Germinal center (tissue), 1 donor: Measurements from ENCODE around the gene TMPRSS9.

Experiments used
- DNase-seq: peaks from one replicate; pipeline ENCODE4 v3.0.0; 2012; ENCODE audit warnings: mixed read lengths, low spot score

The TMPRSS9 gene

GRCh38 chr19:2359992-2360685 is at the start of gene TMPRSS9:
TMPRSS9 (plus strand) TSS chr19:2360265; CDS start chr19:2389786, 29,521 bp downstream.
- no peak for DNase-seq

- no peak for DNase-seq
Observed at GRCh38 chr19:2311093-2311492, 49.0 kb upstream of the TMPRSS9 start.

- DNase-seq = no peak
Observed at GRCh38 chr19:2312820-2313501, 47.1 kb upstream of the TMPRSS9 start.

GRCh38 chr19:2315121-2315817 is 44.8 kb upstream of the TMPRSS9 start:
- DNase-seq = no peak

GRCh38 chr19:2315818-2316353 is 44.2 kb upstream of the TMPRSS9 start:
- no peak for DNase-seq

GRCh38 chr19:2317300-2317699 is 42.8 kb upstream of the TMPRSS9 start:
- no peak for DNase-seq

GRCh38 chr19:2317756-2318155 is 42.3 kb upstream of the TMPRSS9 start:
- DNase-seq = no peak

- no peak for DNase-seq
Observed at GRCh38 chr19:2318923-2319322, 41.1 kb upstream of the TMPRSS9 start.

GRCh38 chr19:2319551-2319950 is 40.5 kb upstream of the TMPRSS9 start:
- DNase-seq = no peak

- DNase-seq = no peak
Observed at GRCh38 chr19:2320049-2320448, 40.0 kb upstream of the TMPRSS9 start.

- DNase-seq = no peak
Observed at GRCh38 chr19:2320939-2321338, 39.1 kb upstream of the TMPRSS9 start.

GRCh38 chr19:2321565-2322283 is 38.3 kb upstream of the TMPRSS9 start:
- DNase-seq = no peak

GRCh38 chr19:2323707-2324106 is 36.4 kb upstream of the TMPRSS9 start:
- no peak for DNase-seq

- no peak for DNase-seq
Observed at GRCh38 chr19:2324220-2324948, 35.7 kb upstream of the TMPRSS9 start.

GRCh38 chr19:2325281-2326046 is 34.6 kb upstream of the TMPRSS9 start:
- DNase-seq = no peak

GRCh38 chr19:2326699-2327360 is 33.2 kb upstream of the TMPRSS9 start:
- DNase-seq = no peak

GRCh38 chr19:2327773-2328400 is 32.2 kb upstream of the TMPRSS9 start:
- DNase-seq = peak; percentile 79

- DNase-seq = peak; percentile 96
Observed at GRCh38 chr19:2328401-2329148, 31.5 kb upstream of the TMPRSS9 start, which contains the start of the genes LSM7 and SPPL2B. LSM7 (minus strand) TSS chr19:2328586; CDS start chr19:2328566, 20 bp downstream. SPPL2B (plus strand) TSS chr19:2328684; CDS start chr19:2328710, 26 bp downstream.

GRCh38 chr19:2329149-2329478 is 31.0 kb upstream of the TMPRSS9 start:
- no peak for DNase-seq
